ENCODE results near the gene PHF13.
"Not testable (repeated sequence)": the region's sequence is repeated elsewhere in the genome, so short reads cannot be mapped to it uniquely, and the experiment has no call there.

The PHF13 gene

GRCh38 chr1:6586404-6586816, 27.1 kb upstream of the PHF13 start:
- no peak for DNase-seq (ENCODE audit: low read depth in 2 of 2, low spot score in 1 of 2)

DNA sequence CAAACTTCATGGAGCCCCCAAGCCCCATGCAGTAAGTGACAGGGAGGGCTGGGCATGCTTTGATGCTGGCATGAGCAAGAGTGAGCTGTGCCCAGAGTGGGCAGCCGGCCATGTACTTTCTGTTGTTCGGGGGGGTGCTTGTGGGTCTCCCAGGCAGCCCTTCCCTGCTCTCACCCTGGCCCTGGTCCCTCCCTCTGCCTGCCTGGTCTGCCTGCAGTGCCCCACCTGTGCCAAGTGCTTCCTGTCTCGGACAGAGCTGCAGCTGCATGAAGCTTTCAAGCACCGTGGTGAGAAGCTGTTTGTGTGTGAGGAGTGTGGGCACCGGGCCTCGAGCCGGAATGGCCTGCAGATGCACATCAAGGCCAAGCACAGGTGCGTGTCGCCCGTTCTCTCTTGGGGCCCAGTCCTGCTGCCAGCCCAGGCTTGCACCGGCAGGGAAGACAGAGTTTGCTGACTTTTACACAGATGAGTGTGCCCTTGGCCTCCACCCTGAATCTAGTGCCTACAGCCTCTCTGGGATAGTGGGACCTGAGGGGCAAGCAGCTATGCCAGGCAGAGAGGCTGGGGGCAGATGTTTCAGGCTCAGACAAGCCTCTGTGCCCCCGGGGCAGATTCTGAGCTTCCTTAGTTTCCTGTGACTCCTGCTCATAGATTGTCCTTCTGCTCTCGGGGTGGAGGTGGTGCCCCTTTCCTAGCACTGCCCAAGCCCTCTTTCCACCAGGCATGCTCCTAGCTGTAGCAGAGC, 26.1 kb upstream of the PHF13 start:
- DNase-seq (ENCODE audit: low read depth in 2 of 2, low spot score in 1 of 2) = no peak

- no peak for DNase-seq (ENCODE audit: low read depth in 2 of 2, low spot score in 1 of 2)
These were observed 25.2 kb upstream of the PHF13 start for GRCh38 chr1:6588128-6588892.

- DNase-seq (ENCODE audit: low read depth in 2 of 2, low spot score in 1 of 2) = no peak
These were observed 24.5 kb upstream of the PHF13 start for GRCh38 chr1:6588893-6589520.

- DNase-seq (ENCODE audit: low read depth in 2 of 2, low spot score in 1 of 2) = no peak
These were observed 23.5 kb upstream of the PHF13 start for GRCh38 chr1:6590046-6590445.

DNA sequence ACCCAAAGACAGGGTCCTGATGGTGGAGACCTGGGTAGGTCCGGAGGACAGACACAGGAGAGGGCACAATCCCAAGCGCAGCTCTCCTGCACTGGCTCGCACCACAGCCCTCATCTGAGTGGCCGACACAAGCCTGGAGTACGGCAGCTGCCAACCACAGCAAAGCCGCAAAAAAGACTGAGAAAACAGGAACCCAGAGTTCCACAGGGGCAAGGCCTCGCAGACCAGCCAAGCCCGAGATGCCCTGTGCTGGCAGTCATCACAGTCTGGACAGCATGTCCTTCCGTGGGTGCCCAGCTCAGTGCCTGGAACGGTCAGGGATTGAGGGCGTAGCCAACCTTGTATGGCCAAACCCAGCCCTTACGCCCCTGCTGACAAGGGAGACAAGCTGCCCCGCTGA, 22.3 kb upstream of the PHF13 start:
- DNase-seq (ENCODE audit: low read depth in 2 of 2, low spot score in 1 of 2) = no peak

- no peak for DNase-seq (ENCODE audit: low read depth in 2 of 2, low spot score in 1 of 2)
These were observed 21.9 kb upstream of the PHF13 start for GRCh38 chr1:6591644-6592043.

DNA sequence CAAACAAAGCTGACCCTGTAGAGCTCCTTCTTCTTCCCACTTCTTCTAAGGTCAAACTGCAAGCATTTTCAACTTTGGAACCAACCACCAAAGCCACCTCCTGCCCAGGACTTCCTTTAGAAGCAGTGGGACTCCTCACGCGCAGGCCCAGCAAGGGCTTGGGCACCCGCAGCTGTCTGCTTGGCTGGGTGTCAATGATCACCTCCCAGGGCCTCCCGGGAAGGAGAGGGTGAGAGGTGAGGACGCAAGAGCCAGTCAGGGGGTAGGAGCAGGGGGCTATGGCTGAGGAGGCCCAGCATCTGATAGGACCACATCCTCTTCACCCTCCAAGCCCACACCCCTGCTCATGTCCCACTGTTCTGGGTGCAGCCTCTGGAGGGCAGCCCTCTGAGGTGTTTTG, 21.1 kb upstream of the PHF13 start:
- no peak for DNase-seq (ENCODE audit: low read depth in 2 of 2, low spot score in 1 of 2)

- no peak for DNase-seq (ENCODE audit: low read depth in 2 of 2, low spot score in 1 of 2)
These were observed 20.5 kb upstream of the PHF13 start for GRCh38 chr1:6592865-6593593.

- DNase-seq (ENCODE audit: low read depth in 2 of 2, low spot score in 1 of 2) = no peak
These were observed 19.7 kb upstream of the PHF13 start for GRCh38 chr1:6593810-6594209.

DNA sequence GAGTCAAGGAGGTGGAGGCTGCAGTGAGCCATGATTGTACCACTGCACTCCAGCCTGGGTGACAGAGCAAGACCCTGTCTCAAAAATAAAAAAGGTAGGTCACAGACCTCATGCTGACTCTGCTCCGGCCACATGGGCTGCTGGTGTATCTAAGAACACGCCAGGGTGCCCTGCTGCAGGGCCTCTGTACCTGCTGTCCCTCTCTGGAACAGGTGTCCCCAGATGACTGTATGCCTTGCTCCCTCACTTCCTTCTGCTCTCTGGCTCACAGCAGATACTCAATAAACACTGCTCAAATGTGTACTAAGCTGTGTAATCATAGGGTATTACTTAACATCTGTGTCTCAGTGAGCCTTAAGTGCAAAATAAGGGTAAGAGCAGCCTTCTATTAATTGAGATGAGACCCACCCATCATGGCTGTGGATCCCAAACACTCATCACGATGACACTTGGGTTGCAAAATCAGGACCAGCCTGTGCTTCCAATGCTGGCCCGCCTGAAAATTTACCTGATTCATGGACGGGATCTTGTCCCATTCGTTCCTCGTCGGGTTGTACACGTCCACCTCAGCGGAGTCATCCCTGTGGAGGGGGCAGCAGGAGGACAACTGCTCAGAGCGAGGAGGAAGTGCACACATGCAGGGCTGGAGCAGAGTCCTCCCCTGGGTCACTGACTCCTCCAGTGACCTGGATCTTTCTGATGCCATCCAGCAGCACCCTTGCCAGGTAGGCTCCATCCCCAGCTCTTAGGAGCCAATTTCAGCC, 18.4 kb upstream of the PHF13 start:
- no peak for DNase-seq (ENCODE audit: low read depth in 2 of 2, low spot score in 1 of 2)

- no peak for DNase-seq (ENCODE audit: low read depth in 2 of 2, low spot score in 1 of 2)
These were observed 17.2 kb upstream of the PHF13 start for GRCh38 chr1:6596351-6596750.

DNA sequence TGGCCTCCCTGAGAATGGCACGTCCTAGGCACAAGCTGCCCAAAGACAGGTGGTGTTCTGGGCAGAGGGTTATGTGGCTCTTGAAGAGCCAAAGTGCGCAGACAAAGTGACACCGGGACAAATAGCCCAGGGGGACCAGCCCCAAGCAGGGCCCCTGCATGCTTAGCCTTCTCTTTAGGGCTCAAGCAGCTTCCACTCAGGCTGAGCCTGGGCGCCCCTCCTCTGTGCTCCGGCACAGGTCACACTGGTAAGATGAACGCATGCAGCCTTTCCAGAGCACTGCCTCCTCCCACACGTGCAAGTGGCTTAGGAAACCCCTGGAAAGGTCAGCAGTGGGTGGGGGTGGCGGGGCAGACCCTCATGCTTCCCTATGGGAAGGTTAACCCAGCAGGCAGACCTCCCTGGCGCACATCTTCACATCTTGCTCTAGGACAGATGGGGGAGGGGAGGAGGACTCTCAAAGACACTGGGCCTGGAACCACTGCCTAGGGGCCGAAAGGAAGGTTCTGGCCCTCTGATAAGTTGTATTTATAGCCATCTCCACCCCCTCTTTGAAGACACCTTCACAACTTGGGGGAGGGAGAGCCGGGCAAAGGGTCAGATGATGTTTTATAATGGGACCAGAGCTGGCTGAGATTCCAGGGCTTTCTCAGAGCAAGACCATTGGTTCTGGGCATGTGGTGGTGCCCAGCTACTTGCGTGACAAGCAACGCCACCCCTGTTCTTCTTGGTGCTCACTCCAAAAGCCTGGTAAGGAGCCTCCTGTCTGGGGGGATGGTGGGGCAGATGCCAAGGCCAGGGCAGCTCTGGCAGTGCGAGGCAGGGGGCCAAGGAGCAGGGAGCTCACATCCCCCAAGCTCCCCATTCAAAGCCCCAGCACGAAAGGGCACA, 16.4 kb upstream of the PHF13 start:
- no peak for DNase-seq (ENCODE audit: low read depth in 2 of 2, low spot score in 1 of 2)

DNA sequence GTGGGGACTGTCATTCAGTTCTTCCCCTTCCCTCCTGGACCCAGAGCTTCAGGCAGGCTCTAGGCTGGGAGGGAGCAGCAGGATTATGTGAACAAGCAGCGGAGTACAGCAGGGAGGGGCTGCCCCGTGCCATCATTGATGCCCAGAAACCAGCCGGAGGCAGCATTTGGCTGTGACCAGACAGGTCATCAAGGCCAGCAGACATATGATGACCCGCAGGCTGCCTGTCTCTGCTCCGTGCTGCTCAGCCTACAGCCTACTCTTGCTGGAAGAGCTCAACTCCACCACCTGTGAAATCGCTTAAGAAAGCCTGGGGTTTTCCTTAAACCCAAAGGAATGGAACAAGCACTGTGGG, 15.8 kb upstream of the PHF13 start:
- DNase-seq (ENCODE audit: low read depth in 2 of 2, low spot score in 1 of 2) = no peak

DNA sequence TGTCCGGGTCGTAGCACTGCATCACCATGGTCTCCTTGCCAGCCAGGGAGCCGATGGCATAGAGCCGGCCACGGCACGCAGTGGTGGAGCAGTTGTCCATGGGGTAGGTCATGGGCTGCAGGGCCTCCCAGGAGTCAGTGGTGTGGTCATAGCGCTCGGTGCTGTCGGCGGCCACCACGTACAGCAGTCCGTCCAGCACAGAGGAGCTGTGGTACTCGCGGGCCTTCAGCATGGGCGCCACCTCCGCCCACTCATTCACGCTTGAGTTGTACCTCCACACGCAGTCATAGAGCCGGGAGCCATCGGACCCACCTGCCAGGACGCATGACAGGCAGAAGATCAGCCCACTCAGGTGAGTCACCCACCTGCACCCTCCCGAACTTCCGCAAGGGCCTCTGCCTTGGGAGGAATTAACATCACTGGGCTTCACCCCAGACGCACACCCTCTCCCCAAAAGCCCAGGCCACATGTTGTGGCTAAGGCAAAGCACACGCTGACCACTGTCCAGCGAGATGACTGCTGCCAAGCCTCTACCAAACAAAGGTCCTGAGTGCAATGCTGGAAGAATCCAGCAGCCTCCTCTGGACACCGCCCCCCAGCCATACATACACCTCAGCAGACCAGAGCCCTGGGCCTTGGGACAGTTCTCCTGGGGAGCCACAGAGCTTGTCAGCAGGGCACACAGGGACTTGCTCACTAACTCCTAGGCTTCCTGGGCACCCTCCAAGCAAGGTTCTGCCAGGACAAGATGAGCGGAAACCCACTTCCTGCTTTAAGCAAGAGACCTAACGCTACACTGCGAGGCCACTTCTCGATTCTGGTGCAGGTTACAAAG, 14.2 kb upstream of the PHF13 start:
- no peak for DNase-seq (ENCODE audit: low read depth in 2 of 2, low spot score in 1 of 2)

GRCh38 chr1:6599991-6600390, 13.5 kb upstream of the PHF13 start:
- DNase-seq (ENCODE audit: low read depth in 2 of 2, low spot score in 1 of 2) = not testable (repeated sequence)

- no peak for DNase-seq (ENCODE audit: low read depth in 2 of 2, low spot score in 1 of 2)
These were observed 13.0 kb upstream of the PHF13 start for GRCh38 chr1:6600410-6601048.

Measured in stimulated activated CD8-positive, alpha-beta memory T cell treated with anti-CD3 and anti-CD28 coated beads, Interleukin-4, amount 100 ng/mL, for 1 hour (primary cell).